Activated CD8-positive, alpha-beta T cell treated with anti-CD3 and anti-CD28 coated beads for 36 hours (primary cell): Measurements from ENCODE around the gene KLHL20. TPM values are rescaled to one million over a fixed set of nuclear protein-coding genes. Genes with fewer than 3 reads are reported as not detected.
A peak's percentile ranks its signal among the peaks of the same experiment; 100 is the strongest.
"Not testable (repeated sequence)": the region's sequence is repeated elsewhere in the genome, so short reads cannot be mapped to it uniquely, and the experiment has no call there.

Experiments
- ATAC-seq: fragments of 200-7000 bp; cut with Tn5 transposase; one replicate; pipeline ENCODE4 v1.10.0; 2021; ENCODE audit warnings: mild to moderate bottlenecking, moderate library complexity
- CTCF ChIA-PET: fragments of 350-600 bp; sonication (Branson Sonifier 250); formaldehyde crosslinking; loops from one replicate; lab custom pipeline; 2021; ENCODE audit warnings: antibody characterized with exemption; lab: Charles Lee
- POLR2A ChIA-PET: fragments of 350-600 bp; sonication (Branson Sonifier 250); formaldehyde crosslinking; loops from one replicate; lab custom pipeline; 2021; ENCODE audit warnings: antibody characterized with exemption; lab: Charles Lee
- DNase-seq: peaks from one replicate; pipeline ENCODE4 v3.0.0-alpha.2; 2020
- H3K27ac Mint-ChIP-seq: one replicate; pipeline ENCODE4 v1.8.0; 2021; ENCODE audit warnings: mild to moderate bottlenecking, mixed read lengths
- H3K27me3 Mint-ChIP-seq: one replicate; pipeline ENCODE4 v1.8.0; 2021; ENCODE audit warnings: mixed read lengths
- H3K36me3 Mint-ChIP-seq: one replicate; pipeline ENCODE4 v1.8.0; 2021; ENCODE audit warnings: low read depth, mixed read lengths
- H3K4me1 Mint-ChIP-seq: one replicate; pipeline ENCODE4 v1.8.0; 2021; ENCODE audit warnings: low read depth, mixed read lengths
- H3K4me3 Mint-ChIP-seq: one replicate; pipeline ENCODE4 v1.8.0; 2021; ENCODE audit warnings: mild to moderate bottlenecking, moderate library complexity, mixed read lengths
- H3K9me3 Mint-ChIP-seq: one replicate; pipeline ENCODE4 v1.8.0; 2021; ENCODE audit warnings: mixed read lengths
- CTCF ChIP-seq: fragments of 200-600 bp; IDR thresholded peaks from one replicate; pipeline ENCODE4 v1.8.0; 2022; ENCODE audit warnings: antibody characterized with exemption, mild to moderate bottlenecking
- intact Hi-C: fragments of 100-400 bp; cut with micrococcal nuclease; formaldehyde crosslinking; loops from one replicate; pipeline ENCODE4 v1.10.0; 2022
- total RNA-seq, 2 experiments: library from RNA; stranded (reverse); gene quantifications; one replicate each; pipeline ENCODE4 v1.2.3, GENCODE V29; 2021

Gene KLHL20
- total RNA-seq, 2 experiments from 2014 or later, result 14.5 to 15.8 TPM

- Mint-ChIP-seq H3K9me3 (no peaks in the 10 kb centered on the region), H3K36me3 (no peaks in the 10 kb centered on the region), H3K27me3 (no peaks in the 10 kb centered on the region), H3K4me1 (peaks cover 6% of the 10 kb centered on the region), H3K4me3 (no peak overlapping the region), H3K27ac (peak overlapping the region; percentile 26)
- ChIA-PET CTCF (no interaction called here), POLR2A (no interaction called here)
- no peak for TF ChIP-seq CTCF
- no peak for DNase-seq
- no peak for ATAC-seq
- intact Hi-C loops, result no loop called here
Measured at GRCh38 chr1:173688300-173688699, 26.5 kb upstream of the KLHL20 start.

GRCh38 chr1:173693238-173693637 lies 21.5 kb upstream of the KLHL20 start:
- no peak for TF ChIP-seq CTCF
- ChIA-PET POLR2A (no interaction called here), CTCF (no interaction called here)
- Mint-ChIP-seq H3K36me3 (no peaks in the 10 kb centered on the region), H3K27ac (no peak overlapping the region), H3K4me1 (peaks cover 4% of the 10 kb centered on the region), H3K9me3 (peaks cover 1% of the 10 kb centered on the region), H3K27me3 (peaks cover 5% of the 10 kb centered on the region), H3K4me3 (no peak overlapping the region)
- ATAC-seq (no peak), DNase-seq (no peak)
- intact Hi-C loops, result no loop called here

- CTCF ChIA-PET, intact Hi-C loops, DNase-seq, H3K27me3 Mint-ChIP-seq, H3K27ac Mint-ChIP-seq, H3K36me3 Mint-ChIP-seq, H3K9me3 Mint-ChIP-seq, H3K4me3 Mint-ChIP-seq, ATAC-seq, H3K4me1 Mint-ChIP-seq, POLR2A ChIA-PET: not testable (repeated sequence)
Measured at GRCh38 chr1:173701299-173701698, 13.5 kb upstream of the KLHL20 start.

GRCh38 chr1:173702736-173703135 lies 12.0 kb upstream of the KLHL20 start:
- H3K4me3 Mint-ChIP-seq, result no peak overlapping the region
- DNase-seq, result no peak
- ATAC-seq, result no peak
- ChIA-PET CTCF (no interaction called here), POLR2A (interaction anchor here (1.0 kb wide), 1 partner anchor 12 kb away, joined by 3 read pairs; the partner anchor contains the start of gene KLHL20)
- no peak overlapping the region for H3K27ac Mint-ChIP-seq
- H3K36me3 Mint-ChIP-seq, result no peaks in the 10 kb centered on the region
- TF ChIP-seq CTCF, result no peak
- intact Hi-C loops, result no loop called here
- peaks cover 6% of the 10 kb centered on the region for H3K27me3 Mint-ChIP-seq
- peaks cover 3% of the 10 kb centered on the region for H3K9me3 Mint-ChIP-seq
- H3K4me1 Mint-ChIP-seq, result no peaks in the 10 kb centered on the region

GRCh38 chr1:173705117-173705516 lies 9.7 kb upstream of the KLHL20 start:
- H3K9me3 Mint-ChIP-seq, result peaks cover 3% of the 10 kb centered on the region
- no peak overlapping the region for H3K27ac Mint-ChIP-seq
- ChIA-PET CTCF (interaction anchor here (0.6 kb wide), 1 partner anchor 8 kb away, joined by 3 read pairs; no protein-coding TSS in a partner anchor), POLR2A (no interaction called here)
- peaks cover 7% of the 10 kb centered on the region for H3K27me3 Mint-ChIP-seq
- no peak for TF ChIP-seq CTCF
- DNase-seq, result no peak
- H3K4me1 Mint-ChIP-seq, result no peaks in the 10 kb centered on the region
- ATAC-seq, result no peak
- no peaks in the 10 kb centered on the region for H3K36me3 Mint-ChIP-seq
- no peak overlapping the region for H3K4me3 Mint-ChIP-seq
- intact Hi-C loops, result no loop called here
